Measurements from ENCODE around the gene BTD. TPM values are rescaled to one million over a fixed set of nuclear protein-coding genes. Genes with fewer than 3 reads are reported as not detected.
"Not testable (repeated sequence)": the region's sequence is repeated elsewhere in the genome, so short reads cannot be mapped to it uniquely, and the experiment has no call there.

BTD gene
- polyA plus RNA-seq, 6 donors from 2014 or later: 10.9 to 18.0 (median 12.5) TPM

GRCh38 chr3:15579051-15579450 lies 22.5 kb upstream of the BTD start:
- no peak for ATAC-seq (ENCODE audit: low read depth in 2 of 2)
- Mint-ChIP-seq H3K36me3 (peaks cover 7 to 29% of the 10 kb centered on the region in 2 donors), H3K4me1 (peaks cover 6 to 14% (median 11%) of the 10 kb centered on the region in 3 donors), H3K27ac (peak overlapping the region in 1 of 6 donors; percentile 59), H3K9me3 (no peaks in the 10 kb centered on the region), H3K27me3 (no peaks in the 10 kb centered on the region), H3K4me3 (no peak overlapping the region)
- no peak for DNase-seq

- H3K9me3 Mint-ChIP-seq: no peaks in the 10 kb centered on the region
- peak overlapping the region in 2 of 6 donors; percentile 40 to 41 for H3K27ac Mint-ChIP-seq
- ATAC-seq (ENCODE audit: low read depth in 2 of 2) (no peak), DNase-seq (no peak)
- H3K27me3 Mint-ChIP-seq: no peaks in the 10 kb centered on the region
- no peak overlapping the region for H3K4me3 Mint-ChIP-seq
- peaks cover under 1 to 8% (median 6%) of the 10 kb centered on the region in 3 donors for H3K4me1 Mint-ChIP-seq
- peaks cover 21 to 29% of the 10 kb centered on the region in 2 donors for H3K36me3 Mint-ChIP-seq
These were observed 19.8 kb upstream of the BTD start for GRCh38 chr3:15581471-15582394.

- Mint-ChIP-seq H3K36me3 (peaks cover 16 to 34% of the 10 kb centered on the region in 2 donors), H3K9me3 (no peaks in the 10 kb centered on the region), H3K4me3 (no peak overlapping the region), H3K4me1 (no peaks in the 10 kb centered on the region), H3K27ac (no peak overlapping the region), H3K27me3 (no peaks in the 10 kb centered on the region)
- ATAC-seq (ENCODE audit: low read depth in 2 of 2) (no peak), DNase-seq (no peak)
These were observed 16.3 kb upstream of the BTD start for GRCh38 chr3:15585111-15585845.

- no peaks in the 10 kb centered on the region for H3K4me1 Mint-ChIP-seq
- H3K36me3 Mint-ChIP-seq: peaks cover 0 to 18% of the 10 kb centered on the region in 2 donors
- peak overlapping the region in 2 of 6 donors; percentile 40 to 70 for H3K27ac Mint-ChIP-seq
- no peaks in the 10 kb centered on the region for H3K9me3 Mint-ChIP-seq
- ATAC-seq (ENCODE audit: low read depth in 2 of 2) (no peak), DNase-seq (no peak)
- H3K27me3 Mint-ChIP-seq: no peaks in the 10 kb centered on the region
- H3K4me3 Mint-ChIP-seq: no peak overlapping the region
These were observed 10.3 kb upstream of the BTD start for GRCh38 chr3:15591242-15591641.

- Mint-ChIP-seq H3K27me3 (no peaks in the 10 kb centered on the region), H3K4me1 (no peaks in the 10 kb centered on the region), H3K9me3 (no peaks in the 10 kb centered on the region), H3K27ac (no peak overlapping the region), H3K4me3 (no peak overlapping the region), H3K36me3 (peaks cover 0 to 14% of the 10 kb centered on the region in 2 donors)
- no peak for ATAC-seq (ENCODE audit: low read depth in 2 of 2)
- no peak for DNase-seq
These were observed 9.6 kb upstream of the BTD start for GRCh38 chr3:15591928-15592327.

- peaks cover 8 to 19% of the 10 kb centered on the region in 2 donors for H3K36me3 Mint-ChIP-seq
- H3K4me3 Mint-ChIP-seq: no peak overlapping the region
- ATAC-seq (ENCODE audit: low read depth in 2 of 2) (no peak), DNase-seq (no peak)
- H3K4me1 Mint-ChIP-seq: no peaks in the 10 kb centered on the region
- no peak overlapping the region for H3K27ac Mint-ChIP-seq
- H3K27me3 Mint-ChIP-seq: no peaks in the 10 kb centered on the region
- H3K9me3 Mint-ChIP-seq: no peaks in the 10 kb centered on the region
These were observed 8.6 kb upstream of the BTD start for GRCh38 chr3:15592968-15593367.

GRCh38 chr3:15595955-15596354 lies 5.6 kb upstream of the BTD start:
- ATAC-seq (ENCODE audit: low read depth in 2 of 2) (no peak), DNase-seq (no peak)
- no peaks in the 10 kb centered on the region for H3K9me3 Mint-ChIP-seq
- no peaks in the 10 kb centered on the region for H3K27me3 Mint-ChIP-seq
- peaks cover 18 to 19% of the 10 kb centered on the region in 2 donors for H3K36me3 Mint-ChIP-seq
- H3K27ac Mint-ChIP-seq: no peak overlapping the region
- H3K4me3 Mint-ChIP-seq: no peak overlapping the region
- peaks cover 22 to 25% (median 25%) of the 10 kb centered on the region in 3 donors for H3K4me1 Mint-ChIP-seq

GRCh38 chr3:15601046-15601398 lies 523 bp upstream of the BTD start:
- Mint-ChIP-seq H3K9me3 (no peaks in the 10 kb centered on the region), H3K36me3 (peaks cover 24 to 28% of the 10 kb centered on the region in 2 donors), H3K4me1 (peaks cover 40 to 49% (median 47%) of the 10 kb centered on the region in 3 donors), H3K4me3 (peak overlapping the region; percentile 97 to 100 (median 98)), H3K27ac (peak overlapping the region; percentile 97 to 99 (median 98)), H3K27me3 (no peaks in the 10 kb centered on the region)
- DNase-seq (no peak), ATAC-seq (ENCODE audit: low read depth in 2 of 2) (peak; percentile 2 to 3)

GRCh38 chr3:15602146-15602536 lies 596 bp downstream of the BTD start:
- H3K27me3 Mint-ChIP-seq: no peaks in the 10 kb centered on the region
- peaks cover 24 to 34% of the 10 kb centered on the region in 2 donors for H3K36me3 Mint-ChIP-seq
- peak overlapping the region; percentile 97 to 99 (median 98) for H3K27ac Mint-ChIP-seq
- no peak for DNase-seq
- H3K4me1 Mint-ChIP-seq: peaks cover 40 to 49% (median 47%) of the 10 kb centered on the region in 3 donors
- H3K9me3 Mint-ChIP-seq: no peaks in the 10 kb centered on the region
- H3K4me3 Mint-ChIP-seq: peak overlapping the region; percentile 97 to 100 (median 98)
- ATAC-seq (ENCODE audit: low read depth in 2 of 2): no peak

- not testable (repeated sequence) for H3K27me3 Mint-ChIP-seq
- peaks cover 40 to 49% (median 47%) of the 10 kb centered on the region in 3 donors for H3K4me1 Mint-ChIP-seq
These were observed 1.3 kb downstream of the BTD start for GRCh38 chr3:15602816-15603215.

GRCh38 chr3:15604584-15604983 lies 3.0 kb downstream of the BTD start:
- H3K9me3 Mint-ChIP-seq; DNase-seq; H3K27me3 Mint-ChIP-seq; ATAC-seq (ENCODE audit: low read depth in 2 of 2): not testable (repeated sequence)
- Mint-ChIP-seq H3K4me3 (peak overlapping the region in 4 of 8 donors; percentile 25 to 62 (median 44)), H3K4me1 (peaks cover 30 to 37% (median 36%) of the 10 kb centered on the region in 3 donors), H3K36me3 (peaks cover 7 to 21% of the 10 kb centered on the region in 2 donors), H3K27ac (peak overlapping the region in 3 of 6 donors; percentile 24 to 40 (median 33))

More at GRCh38 chr3:15602816-15603215, 1.3 kb downstream of the BTD start:
- not testable (repeated sequence) for H3K9me3 Mint-ChIP-seq; DNase-seq; ATAC-seq (ENCODE audit: low read depth in 2 of 2)
- Mint-ChIP-seq H3K36me3 (peaks cover 17 to 30% of the 10 kb centered on the region in 2 donors), H3K27ac (peak overlapping the region in 4 of 6 donors; percentile 19 to 97 (median 45)), H3K4me3 (peak overlapping the region; percentile 40 to 100 (median 98))

- Mint-ChIP-seq H3K36me3 (peaks cover 7 to 16% of the 10 kb centered on the region in 2 donors), H3K4me3 (peak overlapping the region in 1 of 8 donors; percentile 65), H3K9me3 (no peaks in the 10 kb centered on the region), H3K27ac (no peak overlapping the region), H3K27me3 (no peaks in the 10 kb centered on the region), H3K4me1 (peaks cover 14 to 19% (median 17%) of the 10 kb centered on the region in 3 donors)
- ATAC-seq (ENCODE audit: low read depth in 2 of 2) (no peak), DNase-seq (no peak)
These were observed 4.9 kb downstream of the BTD start for GRCh38 chr3:15606434-15606891.

GRCh38 chr3:15610082-15610759 lies 8.7 kb downstream of the BTD start:
- no peaks in the 10 kb centered on the region for H3K9me3 Mint-ChIP-seq
- H3K27me3 Mint-ChIP-seq: no peaks in the 10 kb centered on the region
- peaks cover 0 to 4% (median 1%) of the 10 kb centered on the region in 3 donors for H3K4me1 Mint-ChIP-seq
- H3K27ac Mint-ChIP-seq: no peak overlapping the region
- peaks cover 0 to 9% of the 10 kb centered on the region in 2 donors for H3K36me3 Mint-ChIP-seq
- ATAC-seq (ENCODE audit: low read depth in 2 of 2): no peak
- no peak overlapping the region for H3K4me3 Mint-ChIP-seq
- no peak for DNase-seq
